Measurements from ENCODE around the gene BAZ1B.

GRCh38 chr7:73520673-73521635 is 1.1 kb downstream of the BAZ1B start:
- TF ChIP-seq GATA2 (IDR thresholded peaks at IDR 0.05; ENCODE audit: low read depth, low read length) (no peak), GATA3 (IDR thresholded peaks at IDR 0.05; ENCODE audit: low read depth, low read length) (no peak)
